Measurements from ENCODE around the gene MXRA8. TPM values are rescaled to one million over a fixed set of nuclear protein-coding genes. Genes with fewer than 3 reads are reported as not detected.
"Not testable (repeated sequence)": the region's sequence is repeated elsewhere in the genome, so short reads cannot be mapped to it uniquely, and the experiment has no call there.

MXRA8 gene
- total RNA-seq, 2 donors from 2014 or later = 0.42 to 1.0 TPM

DNA sequence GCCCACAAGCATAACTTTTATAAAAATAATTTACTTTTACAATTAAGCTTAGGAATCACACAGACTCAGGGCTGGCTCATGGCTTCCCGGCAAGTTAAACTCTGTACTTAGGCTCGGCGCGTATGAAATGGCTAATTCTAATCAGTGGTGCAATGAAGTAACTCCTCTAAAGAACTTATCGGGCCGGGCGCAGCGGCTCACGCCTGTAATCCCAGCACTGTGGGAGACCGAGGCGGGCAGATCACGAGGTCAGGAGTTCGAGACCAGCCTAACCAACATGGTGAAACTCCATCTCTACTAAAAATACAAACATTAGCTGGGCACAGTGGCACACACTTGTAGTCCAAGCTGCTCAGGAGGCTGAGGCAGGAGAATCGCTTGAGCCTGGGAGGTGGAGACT is 11.7 kb upstream of the MXRA8 start:
- not testable (repeated sequence) for DNase-seq; H3K9me3 ChIP-seq (ENCODE audit: control insufficient read depth, low read length, poor library complexity, severe bottlenecking); H3K4me1 Mint-ChIP-seq; ATAC-seq; H3K4me3 Mint-ChIP-seq; H3K27ac Mint-ChIP-seq; H3K36me3 Mint-ChIP-seq (ENCODE audit: low read depth); H3K27me3 Mint-ChIP-seq

GRCh38 chr1:1367315-1367714 is 9.0 kb upstream of the MXRA8 start:
- Mint-ChIP-seq H3K4me1 (no peaks in the 10 kb centered on the region), H3K27me3 (no peaks in the 10 kb centered on the region), H3K4me3 (no peak overlapping the region), H3K27ac (no peak overlapping the region), H3K36me3 (ENCODE audit: low read depth) (no peaks in the 10 kb centered on the region)
- DNase-seq (no peak), ATAC-seq (no peak)
- peaks cover 4% of the 10 kb centered on the region for H3K9me3 ChIP-seq (ENCODE audit: control insufficient read depth, low read length, poor library complexity, severe bottlenecking)

- H3K27ac Mint-ChIP-seq = no peak overlapping the region
- no peaks in the 10 kb centered on the region for H3K36me3 Mint-ChIP-seq (ENCODE audit: low read depth)
- H3K4me3 Mint-ChIP-seq = no peak overlapping the region
- no peaks in the 10 kb centered on the region for H3K4me1 Mint-ChIP-seq
- DNase-seq (no peak), ATAC-seq (no peak)
- H3K9me3 ChIP-seq (ENCODE audit: control insufficient read depth, low read length, poor library complexity, severe bottlenecking) = peaks cover 4% of the 10 kb centered on the region
- H3K27me3 Mint-ChIP-seq = no peaks in the 10 kb centered on the region
Measured at GRCh38 chr1:1366699-1367066, 8.3 kb upstream of the MXRA8 start.

- Mint-ChIP-seq H3K27me3 (no peaks in the 10 kb centered on the region), H3K4me3 (no peak overlapping the region), H3K36me3 (ENCODE audit: low read depth) (no peaks in the 10 kb centered on the region), H3K4me1 (no peaks in the 10 kb centered on the region), H3K27ac (no peak overlapping the region)
- DNase-seq = no peak
- H3K9me3 ChIP-seq (ENCODE audit: control insufficient read depth, low read length, poor library complexity, severe bottlenecking) = peaks cover 4% of the 10 kb centered on the region
- ATAC-seq = no peak
Measured at GRCh38 chr1:1365875-1366698, 7.7 kb upstream of the MXRA8 start.

DNA sequence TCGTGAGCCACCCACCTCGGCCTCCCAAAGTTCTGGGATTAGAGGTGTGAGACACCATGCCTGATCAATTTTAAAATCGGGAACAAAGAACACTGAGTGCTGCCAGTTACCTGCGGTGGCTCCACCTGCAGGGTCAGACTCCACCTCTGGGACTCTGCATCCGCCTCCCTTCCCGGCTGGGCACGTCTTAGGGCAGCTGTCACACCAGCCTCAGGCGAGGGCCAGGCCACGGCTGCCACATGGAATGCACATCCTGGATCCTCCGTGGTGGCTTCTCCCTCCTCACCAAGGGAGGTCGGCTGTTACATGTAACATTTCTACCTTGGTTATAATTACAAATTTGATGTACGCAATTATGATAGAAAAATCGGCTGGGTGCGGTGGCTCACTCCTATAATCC is 5.9 kb upstream of the MXRA8 start:
- H3K36me3 Mint-ChIP-seq (ENCODE audit: low read depth) = no peaks in the 10 kb centered on the region
- H3K27ac Mint-ChIP-seq = no peak overlapping the region
- no peak overlapping the region for H3K4me3 Mint-ChIP-seq
- no peak for DNase-seq
- no peaks in the 10 kb centered on the region for H3K27me3 Mint-ChIP-seq
- peaks cover 2% of the 10 kb centered on the region for H3K4me1 Mint-ChIP-seq
- peaks cover 4% of the 10 kb centered on the region for H3K9me3 ChIP-seq (ENCODE audit: control insufficient read depth, low read length, poor library complexity, severe bottlenecking)
- no peak for ATAC-seq

DNA sequence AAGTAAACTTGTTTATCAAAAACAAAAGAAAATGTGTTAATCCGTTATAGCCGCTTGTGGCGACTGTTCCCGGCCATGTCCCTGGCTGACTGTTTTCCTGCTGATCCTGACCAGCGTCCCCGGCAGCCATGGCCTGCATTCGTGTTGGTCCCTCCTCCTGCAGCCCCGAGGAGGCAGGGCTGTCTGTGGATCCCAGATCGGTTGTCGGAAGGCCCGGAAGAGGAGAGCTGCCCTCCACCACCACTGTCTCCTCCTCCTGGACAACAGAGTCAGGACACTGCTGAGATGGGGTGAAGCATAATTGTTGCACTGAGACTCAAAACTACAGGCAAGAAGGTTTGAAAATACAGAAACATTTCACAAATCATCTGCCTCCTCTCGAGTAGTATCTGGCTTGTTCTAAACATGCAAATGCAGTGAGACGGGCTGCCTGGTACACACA is 3.6 kb upstream of the MXRA8 start:
- Mint-ChIP-seq H3K4me1 (peaks cover 8% of the 10 kb centered on the region), H3K4me3 (no peak overlapping the region), H3K36me3 (ENCODE audit: low read depth) (no peaks in the 10 kb centered on the region), H3K27ac (no peak overlapping the region), H3K27me3 (no peaks in the 10 kb centered on the region)
- no peaks in the 10 kb centered on the region for H3K9me3 ChIP-seq (ENCODE audit: control insufficient read depth, low read length, poor library complexity, severe bottlenecking)
- ATAC-seq (no peak), DNase-seq (no peak)

DNA sequence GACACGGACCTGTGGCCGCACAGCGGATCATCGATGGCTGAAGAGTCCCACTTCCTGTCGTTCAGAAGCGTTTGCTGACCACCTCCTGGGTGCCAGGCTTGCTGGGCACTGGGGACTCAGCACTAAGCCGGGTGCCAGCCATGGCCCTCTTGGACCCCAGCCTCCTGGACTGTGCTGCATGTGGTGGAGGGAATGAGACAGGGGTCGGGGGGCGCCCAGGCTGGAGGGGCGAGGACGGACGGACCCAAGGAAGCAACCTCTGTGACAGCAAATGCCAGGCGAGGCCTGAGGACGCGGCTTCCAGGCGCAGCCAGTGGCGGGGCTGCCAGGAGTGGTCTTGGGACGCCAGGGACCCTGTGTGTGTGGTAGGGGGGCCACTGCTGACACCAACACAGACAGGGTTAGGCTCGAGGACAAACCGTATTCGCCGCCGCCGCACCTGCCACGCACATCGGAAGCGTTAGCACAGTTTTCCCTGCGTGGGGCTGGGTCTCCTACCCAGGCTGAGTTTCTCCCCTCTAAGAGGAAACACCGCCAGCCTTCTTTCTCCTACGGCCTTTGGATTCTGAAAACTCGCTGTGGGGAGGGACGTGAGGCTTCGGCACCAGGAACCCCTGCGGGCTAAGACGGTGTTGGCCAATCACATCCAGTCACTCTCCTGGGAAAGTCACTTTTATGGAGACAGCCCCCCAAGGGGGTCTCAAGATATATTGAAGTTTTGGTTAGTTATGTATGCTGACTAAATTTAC is 3.1 kb upstream of the MXRA8 start:
- Mint-ChIP-seq H3K36me3 (ENCODE audit: low read depth) (no peaks in the 10 kb centered on the region), H3K4me1 (peaks cover 8% of the 10 kb centered on the region), H3K27me3 (no peaks in the 10 kb centered on the region), H3K27ac (no peak overlapping the region), H3K4me3 (no peak overlapping the region)
- ATAC-seq = no peak
- no peaks in the 10 kb centered on the region for H3K9me3 ChIP-seq (ENCODE audit: control insufficient read depth, low read length, poor library complexity, severe bottlenecking)
- DNase-seq = no peak

DNA sequence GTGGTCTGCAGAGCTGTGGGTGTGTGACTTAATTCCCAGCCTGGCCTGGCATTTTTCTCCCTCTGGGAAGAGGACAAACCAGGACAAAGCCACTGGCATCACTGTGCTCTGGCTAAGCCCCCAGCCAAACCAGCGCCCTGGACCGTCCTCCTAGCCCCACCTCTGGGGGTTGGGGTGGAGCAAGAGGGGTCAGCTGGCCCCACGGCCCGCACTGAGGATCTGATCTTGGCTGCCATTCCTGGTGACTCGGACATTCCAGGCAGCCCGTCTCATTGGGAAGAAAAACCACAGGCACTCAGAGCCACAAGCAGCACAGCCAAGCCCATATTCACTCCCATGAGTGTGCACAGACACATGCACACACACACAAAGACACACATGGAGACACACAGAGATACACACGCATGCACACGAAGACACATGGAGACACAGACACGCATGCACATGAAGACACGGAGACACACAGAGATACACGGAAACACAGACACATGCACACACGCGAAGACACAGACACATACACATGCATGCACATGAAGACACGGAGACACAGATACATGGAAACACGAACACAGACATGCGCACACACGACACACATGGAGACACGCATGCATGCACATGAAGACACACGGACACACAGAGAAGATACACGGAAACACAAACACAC is 2.3 kb upstream of the MXRA8 start:
- no peak for ATAC-seq
- no peak overlapping the region for H3K27ac Mint-ChIP-seq

GRCh38 chr1:1359664-1360468 is 1.5 kb upstream of the MXRA8 start:
- H3K4me3 Mint-ChIP-seq = no peak overlapping the region
- H3K4me1 Mint-ChIP-seq = peaks cover 8% of the 10 kb centered on the region
- ATAC-seq = no peak
- H3K36me3 Mint-ChIP-seq (ENCODE audit: low read depth) = no peaks in the 10 kb centered on the region
- no peaks in the 10 kb centered on the region for H3K27me3 Mint-ChIP-seq
- no peak overlapping the region for H3K27ac Mint-ChIP-seq
- no peaks in the 10 kb centered on the region for H3K9me3 ChIP-seq (ENCODE audit: control insufficient read depth, low read length, poor library complexity, severe bottlenecking)
- DNase-seq = no peak

More for the DNA sequence above, 2.3 kb upstream of the MXRA8 start:
- no peaks in the 10 kb centered on the region for H3K9me3 ChIP-seq (ENCODE audit: control insufficient read depth, low read length, poor library complexity, severe bottlenecking)
- H3K4me1 Mint-ChIP-seq = peaks cover 8% of the 10 kb centered on the region
- DNase-seq = no peak
- H3K27me3 Mint-ChIP-seq = no peaks in the 10 kb centered on the region
- no peak overlapping the region for H3K4me3 Mint-ChIP-seq
- H3K36me3 Mint-ChIP-seq (ENCODE audit: low read depth) = no peaks in the 10 kb centered on the region

GRCh38 chr1:1359308-1359663 is 931 bp upstream of the MXRA8 start:
- H3K27me3 Mint-ChIP-seq = no peaks in the 10 kb centered on the region
- DNase-seq (peak in 1 of 3 donors; percentile 7), ATAC-seq (peak; percentile 77)
- peaks cover 9% of the 10 kb centered on the region for H3K4me1 Mint-ChIP-seq
- H3K27ac Mint-ChIP-seq = no peak overlapping the region
- no peaks in the 10 kb centered on the region for H3K9me3 ChIP-seq (ENCODE audit: control insufficient read depth, low read length, poor library complexity, severe bottlenecking)
- H3K36me3 Mint-ChIP-seq (ENCODE audit: low read depth) = no peaks in the 10 kb centered on the region
- peak overlapping the region; percentile 63 for H3K4me3 Mint-ChIP-seq

GRCh38 chr1:1357871-1358432 is 403 bp downstream of the MXRA8 start:
- Mint-ChIP-seq H3K36me3 (ENCODE audit: low read depth) (no peaks in the 10 kb centered on the region), H3K4me1 (peaks cover 14% of the 10 kb centered on the region), H3K27me3 (peaks cover 2% of the 10 kb centered on the region), H3K4me3 (no peak overlapping the region), H3K27ac (no peak overlapping the region)
- no peak for ATAC-seq
- peak in 1 of 3 donors; percentile 9 for DNase-seq
- H3K9me3 ChIP-seq (ENCODE audit: control insufficient read depth, low read length, poor library complexity, severe bottlenecking) = no peaks in the 10 kb centered on the region

DNA sequence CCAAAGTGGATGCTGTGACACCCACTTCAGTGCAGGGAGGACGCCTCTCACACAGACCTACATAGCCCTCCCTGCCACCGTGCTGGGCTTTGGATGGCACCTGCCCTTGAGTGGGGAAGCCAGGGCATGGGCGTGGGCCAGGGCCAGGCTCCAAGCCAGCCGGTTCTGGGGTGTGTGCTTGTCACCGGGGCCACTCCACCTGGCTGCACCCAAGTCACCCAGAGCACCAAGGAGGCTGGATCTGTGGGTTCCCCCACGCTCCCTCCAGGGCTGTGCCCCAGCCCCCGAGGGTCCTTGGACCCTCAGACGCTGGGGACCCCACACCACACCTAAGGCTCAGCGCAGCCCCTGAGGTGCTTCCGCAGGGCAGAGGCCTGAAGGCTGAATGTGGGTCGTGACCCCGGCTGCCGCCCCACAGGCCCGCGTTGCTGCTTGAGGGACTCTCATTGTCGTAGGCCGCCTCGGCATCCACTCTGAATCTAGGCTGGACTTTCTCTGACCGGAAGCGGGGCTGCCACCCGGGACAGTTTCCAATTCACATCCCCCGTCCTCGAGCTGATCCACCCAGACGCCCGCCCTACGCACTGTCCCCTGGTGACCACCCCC is 1.5 kb downstream of the MXRA8 start:
- Mint-ChIP-seq H3K27me3 (peaks cover 11% of the 10 kb centered on the region), H3K4me1 (peaks cover 21% of the 10 kb centered on the region), H3K27ac (no peak overlapping the region), H3K36me3 (ENCODE audit: low read depth) (no peaks in the 10 kb centered on the region), H3K4me3 (no peak overlapping the region)
- peak in 1 of 3 donors; percentile 4 for DNase-seq
- no peak for ATAC-seq
- no peaks in the 10 kb centered on the region for H3K9me3 ChIP-seq (ENCODE audit: control insufficient read depth, low read length, poor library complexity, severe bottlenecking)

All from T-helper 17 cell (primary cell).